ENCODE data around the gene ALPK1.
"Not testable (repeated sequence)": the region's sequence is repeated elsewhere in the genome, so short reads cannot be mapped to it uniquely, and the experiment has no call there.

ALPK1 gene

GRCh38 chr4:112296949-112297880, at the start of gene ALPK1:
Gene ALPK1, plus strand, starts transcription at chr4:112297369.
- DNase-seq (ENCODE audit: low read depth, low spot score): no peak

- no peak for DNase-seq (ENCODE audit: low read depth, low spot score)
These were observed 46.0 kb upstream of the ALPK1 start for GRCh38 chr4:112251019-112251643.

DNA sequence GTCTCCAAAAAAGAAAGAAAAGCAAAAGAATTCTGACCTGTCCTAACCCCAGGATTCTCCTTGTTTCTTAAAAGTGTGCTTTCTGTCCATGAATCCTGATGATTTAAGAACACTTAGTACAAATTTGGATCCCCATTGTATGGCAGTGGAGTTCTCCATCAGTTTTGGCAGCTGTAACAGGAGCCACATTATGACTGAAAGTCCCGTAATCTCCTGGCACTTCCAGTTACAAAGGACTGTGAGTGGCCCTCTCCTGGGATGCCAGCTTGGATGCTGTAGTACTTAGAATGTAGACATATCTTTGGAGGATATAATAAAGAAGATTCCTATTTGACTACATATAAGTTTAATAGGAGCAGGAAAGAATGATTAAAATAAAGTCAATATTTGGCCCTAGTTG, 44.9 kb upstream of the ALPK1 start:
- no peak for DNase-seq (ENCODE audit: low read depth, low spot score)

- DNase-seq (ENCODE audit: low read depth, low spot score): no peak
These were observed 43.7 kb upstream of the ALPK1 start for GRCh38 chr4:112253382-112254000.

- no peak for DNase-seq (ENCODE audit: low read depth, low spot score)
These were observed 40.1 kb upstream of the ALPK1 start for GRCh38 chr4:112257098-112257497.

DNA sequence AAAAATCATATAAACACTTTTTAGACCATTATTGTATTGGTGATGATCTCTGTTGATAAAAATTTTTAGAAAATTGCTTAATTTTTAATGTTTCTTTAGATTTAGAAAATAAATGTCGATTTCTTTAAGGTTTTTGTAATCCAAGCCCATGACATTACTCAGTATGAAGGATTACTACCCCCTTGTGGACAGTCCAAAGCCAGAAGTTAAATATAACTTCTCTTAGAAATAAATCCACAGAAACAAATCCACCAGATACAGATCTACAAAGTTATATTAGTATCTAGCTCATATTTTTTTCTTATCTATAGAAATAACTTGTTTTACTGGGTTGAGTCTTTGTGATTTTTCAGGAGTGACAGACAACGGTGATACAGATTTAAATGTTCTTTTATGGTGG, 30.3 kb upstream of the ALPK1 start:
- no peak for DNase-seq (ENCODE audit: low read depth, low spot score)

DNA sequence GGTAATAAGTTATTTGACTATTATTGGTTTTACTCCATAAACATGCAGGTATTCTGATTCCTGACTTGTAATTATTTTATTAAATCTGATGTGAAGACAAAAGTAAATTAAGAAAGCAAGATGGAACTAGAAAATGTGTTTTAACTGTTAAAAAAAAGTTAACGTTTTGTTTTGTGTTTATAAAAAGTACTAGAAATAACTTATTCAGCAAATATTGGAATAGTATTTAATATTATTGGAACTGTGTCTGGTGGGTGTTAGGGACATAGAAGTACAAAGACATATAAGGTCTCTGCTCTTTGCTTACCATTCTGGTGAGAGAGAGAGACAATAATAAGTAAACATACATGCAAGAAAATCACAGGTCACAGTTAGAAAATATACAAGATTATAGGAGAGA, 27.1 kb upstream of the ALPK1 start:
- DNase-seq (ENCODE audit: low read depth, low spot score): no peak

DNA sequence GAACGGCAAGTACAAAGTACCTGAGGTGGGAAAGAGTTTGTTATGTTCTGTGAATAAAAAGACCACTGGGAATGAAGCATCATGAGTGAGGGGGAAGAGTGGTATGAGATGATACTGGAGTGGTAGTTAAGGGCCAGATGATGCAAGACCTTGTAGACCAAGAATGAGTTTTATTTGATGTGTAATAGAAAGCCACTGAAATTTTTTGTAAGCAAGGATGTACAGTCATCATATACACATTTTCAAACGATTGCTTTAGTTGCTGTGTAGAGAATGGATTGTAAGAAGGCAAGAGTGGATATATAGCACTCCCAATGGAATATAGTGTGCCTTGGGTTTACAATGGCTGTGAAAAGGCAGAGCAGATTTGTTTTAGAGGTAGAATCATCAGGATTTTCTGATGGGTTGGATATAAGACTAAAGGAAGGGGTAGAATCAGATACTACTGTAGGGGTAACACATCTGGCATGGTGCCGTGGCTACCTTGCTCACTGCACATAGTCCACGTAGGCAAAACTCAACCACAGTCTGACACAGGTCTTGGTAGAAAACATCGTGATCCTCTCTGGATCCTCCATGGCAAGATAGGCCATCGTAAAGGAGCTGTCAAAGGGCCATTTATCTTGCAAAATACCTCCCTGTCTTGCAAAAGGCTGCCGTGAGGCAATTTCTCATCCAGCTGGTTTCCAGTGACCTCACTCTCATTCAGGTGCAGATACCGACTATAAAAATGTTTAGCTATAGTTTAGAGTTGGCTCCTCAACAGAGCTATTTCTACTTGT, 26.3 kb upstream of the ALPK1 start:
- no peak for DNase-seq (ENCODE audit: low read depth, low spot score)

GRCh38 chr4:112272292-112272691, 24.9 kb upstream of the ALPK1 start:
- DNase-seq (ENCODE audit: low read depth, low spot score): no peak

GRCh38 chr4:112274959-112275358, 22.2 kb upstream of the ALPK1 start:
- DNase-seq (ENCODE audit: low read depth, low spot score): no peak

- DNase-seq (ENCODE audit: low read depth, low spot score): no peak
These were observed 21.1 kb upstream of the ALPK1 start for GRCh38 chr4:112276113-112276512.

DNA sequence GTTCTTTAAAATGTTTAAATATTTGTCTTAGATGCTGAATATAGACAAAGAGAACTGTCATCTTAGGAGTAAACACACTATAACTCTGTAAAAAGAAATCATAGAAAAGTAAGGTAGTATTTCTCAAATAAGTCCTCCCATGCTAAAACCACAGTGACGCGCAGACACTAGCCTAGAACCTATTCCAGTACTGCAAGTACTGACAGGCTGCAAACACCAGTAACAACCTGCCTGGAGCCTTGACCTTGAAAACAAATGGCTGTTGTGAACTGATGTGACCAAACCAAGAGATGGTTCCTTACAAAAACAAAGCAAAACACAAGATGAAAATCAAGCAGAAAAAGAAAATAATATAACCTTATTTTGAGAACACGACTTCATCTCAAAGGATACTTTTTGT, 19.9 kb upstream of the ALPK1 start:
- no peak for DNase-seq (ENCODE audit: low read depth, low spot score)

GRCh38 chr4:112277705-112278448, 19.3 kb upstream of the ALPK1 start:
- DNase-seq (ENCODE audit: low read depth, low spot score): no peak

GRCh38 chr4:112279025-112279881, 17.9 kb upstream of the ALPK1 start:
- no peak for DNase-seq (ENCODE audit: low read depth, low spot score)

DNA sequence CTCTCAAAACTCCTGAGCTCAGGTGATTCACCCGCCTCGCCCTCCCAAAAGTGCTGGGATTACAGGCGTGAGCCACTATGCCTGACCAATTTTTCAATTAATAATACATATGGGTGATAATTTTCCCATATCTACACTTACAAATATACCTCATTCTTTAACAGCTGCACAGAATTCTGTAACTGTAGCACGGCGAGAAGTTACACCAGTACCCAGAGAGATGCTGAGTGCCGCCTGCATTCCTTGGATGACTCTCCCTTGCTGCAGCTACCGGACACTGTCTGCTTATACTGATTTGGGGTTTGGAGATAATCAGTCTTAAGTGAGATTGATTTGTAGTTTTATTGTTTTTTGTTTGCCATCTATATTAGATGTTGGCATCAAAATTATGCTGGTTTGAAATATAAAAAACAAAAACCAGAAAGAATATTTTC, 17.3 kb upstream of the ALPK1 start:
- DNase-seq (ENCODE audit: low read depth, low spot score): no peak

DNA sequence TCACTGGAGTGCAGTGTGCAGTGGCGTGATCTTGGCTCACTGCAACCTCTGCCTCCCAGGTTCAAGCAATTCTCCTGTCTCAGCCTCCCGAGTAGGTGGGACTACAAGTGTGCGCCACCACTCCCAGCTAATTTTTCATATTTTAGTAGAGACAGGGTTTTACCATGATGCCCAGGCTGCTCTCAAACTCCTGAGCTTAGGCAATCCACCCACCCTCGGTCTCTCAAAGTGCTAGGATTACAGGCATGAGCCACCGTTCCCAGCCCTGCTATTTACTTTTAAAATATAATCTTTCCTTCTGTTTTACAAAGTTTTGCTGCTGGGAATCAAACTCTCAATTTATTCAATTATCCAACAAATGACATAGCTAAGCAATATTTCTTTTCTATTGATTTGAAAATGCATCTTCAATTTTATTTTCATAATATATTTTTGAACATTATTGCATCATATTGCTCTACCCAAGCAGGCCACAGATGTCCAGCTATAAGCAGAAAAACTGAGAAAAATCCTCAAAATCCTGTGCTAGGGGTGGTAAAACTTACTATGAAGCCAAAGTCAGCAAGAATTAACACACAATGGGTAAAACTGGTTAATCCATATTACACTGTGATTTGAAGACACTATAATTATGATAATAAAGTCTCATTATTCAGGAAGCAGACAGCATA, 16.6 kb upstream of the ALPK1 start:
- DNase-seq (ENCODE audit: low read depth, low spot score): no peak

GRCh38 chr4:112281895-112282398, 15.2 kb upstream of the ALPK1 start:
- not testable (repeated sequence) for DNase-seq (ENCODE audit: low read depth, low spot score)

- DNase-seq (ENCODE audit: low read depth, low spot score): no peak
These were observed 14.1 kb upstream of the ALPK1 start for GRCh38 chr4:112282860-112283667.

Measured in ELF-1 (cell line).